ENCODE measurements around the gene PKNOX1.
"Not testable (repeated sequence)": the region's sequence is repeated elsewhere in the genome, so short reads cannot be mapped to it uniquely, and the experiment has no call there.

Gene PKNOX1

DNA sequence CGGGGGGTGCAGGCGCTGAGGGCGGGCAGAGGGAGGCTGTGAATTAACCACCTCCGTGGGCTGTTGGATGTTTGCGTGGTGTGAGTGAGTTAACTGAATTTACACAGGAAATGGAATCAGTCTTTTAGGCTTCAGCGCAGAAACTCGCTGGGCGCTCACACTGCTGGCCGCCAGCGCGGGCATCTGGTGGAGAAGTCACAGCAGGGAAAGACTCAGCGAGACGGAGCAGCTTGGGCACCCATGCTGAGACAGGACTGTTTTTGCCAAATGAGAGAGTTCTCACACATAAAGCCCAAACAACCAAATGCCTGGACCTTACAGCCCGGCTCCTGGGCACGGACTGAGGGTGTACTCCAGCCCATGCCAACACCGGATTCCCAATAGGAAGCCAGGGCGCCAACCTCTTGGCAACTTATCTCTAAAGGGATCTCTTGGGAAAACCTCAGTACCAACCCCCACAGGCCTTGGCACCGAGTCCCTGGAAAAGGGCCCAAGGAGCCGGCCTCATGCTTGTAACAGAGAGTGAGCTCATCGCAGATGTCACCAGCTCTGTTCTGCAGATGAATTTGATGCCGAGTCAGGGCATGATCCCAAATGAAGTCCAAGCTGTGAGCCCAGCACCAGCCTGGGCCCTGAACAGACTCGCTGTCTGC is 90.0 kb downstream of the PKNOX1 start:
- DNase-seq: not testable (repeated sequence)

DNA sequence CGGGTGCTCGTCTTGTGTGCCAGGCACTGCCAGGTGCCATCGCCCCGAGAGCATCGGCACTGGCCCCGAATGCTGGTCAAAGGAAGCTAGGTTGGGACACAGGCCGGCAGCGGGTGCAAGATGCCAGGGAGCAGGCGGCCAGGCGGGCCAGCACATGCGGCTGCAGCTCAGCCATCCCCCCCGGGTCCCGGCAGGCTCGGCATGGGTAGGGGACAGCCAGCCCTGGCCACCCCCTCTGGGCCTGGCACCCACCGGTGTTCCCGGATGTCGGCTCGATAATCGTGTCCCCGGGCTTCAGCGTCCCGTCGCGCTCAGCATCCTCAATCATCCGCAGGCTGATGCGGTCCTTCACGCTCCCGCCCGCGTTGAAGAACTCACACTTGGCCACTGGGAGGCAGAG is 91.6 kb downstream of the PKNOX1 start:
- DNase-seq: not testable (repeated sequence)

DNA sequence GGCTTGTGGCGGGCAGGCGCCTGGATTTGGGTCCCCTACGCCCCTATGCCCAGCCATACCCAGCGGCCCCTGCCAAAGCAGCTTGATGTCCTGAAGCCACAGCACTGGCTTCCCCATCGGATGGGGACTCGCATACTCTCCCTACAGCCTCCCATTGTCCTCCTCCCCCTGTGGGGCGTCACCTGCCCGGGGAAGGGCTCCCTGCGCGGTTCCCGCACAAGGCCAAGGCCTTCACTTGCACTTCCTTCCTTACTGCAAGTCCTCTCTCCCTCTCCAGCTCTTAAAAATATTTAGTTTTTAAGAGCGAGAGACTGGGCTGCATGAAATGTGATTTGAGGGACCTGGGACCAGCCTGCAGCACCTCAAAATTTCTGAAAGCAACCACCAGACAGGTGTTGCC is 92.3 kb downstream of the PKNOX1 start:
- not testable (repeated sequence) for DNase-seq

DNA sequence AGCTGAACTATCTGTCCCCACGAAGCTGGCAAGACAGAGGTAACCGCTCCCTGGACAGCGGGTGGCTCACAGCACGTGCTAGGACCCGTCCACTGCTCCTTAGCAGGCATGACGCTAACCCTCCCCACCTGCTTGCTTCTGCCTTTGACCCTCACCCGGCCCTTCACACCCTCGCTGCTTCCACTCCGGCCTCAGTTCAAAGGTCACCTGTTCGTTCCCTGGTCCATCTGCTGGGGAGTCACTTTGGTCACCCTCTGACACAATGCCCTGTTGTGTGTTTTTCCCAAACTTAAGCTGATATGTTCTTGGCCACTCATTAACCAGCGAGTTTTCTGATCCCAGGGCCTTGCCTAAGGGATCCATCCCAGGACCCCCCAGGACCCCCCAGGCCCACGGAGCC is 93.7 kb downstream of the PKNOX1 start:
- not testable (repeated sequence) for DNase-seq

DNA sequence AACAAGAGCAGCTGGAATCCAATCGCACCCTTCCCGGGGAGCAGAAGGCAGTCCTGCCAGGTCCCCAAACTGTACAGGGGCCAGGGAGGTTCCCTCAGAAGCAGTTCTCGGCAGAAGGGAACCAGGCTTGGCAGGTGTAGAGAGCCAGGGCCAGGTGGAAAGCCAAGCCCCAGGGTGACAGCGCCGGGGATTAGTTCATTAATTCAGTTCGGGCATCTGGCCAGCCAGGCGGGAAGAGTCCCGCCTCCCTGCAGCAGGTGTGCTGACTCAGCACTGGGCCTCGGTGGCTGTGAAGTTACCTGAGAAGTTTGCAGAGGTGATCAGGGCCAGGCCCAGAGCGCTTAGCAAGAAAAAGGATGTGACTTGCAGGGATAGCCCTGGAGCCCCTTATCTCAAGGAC is 95.3 kb downstream of the PKNOX1 start:
- not testable (repeated sequence) for DNase-seq

DNA sequence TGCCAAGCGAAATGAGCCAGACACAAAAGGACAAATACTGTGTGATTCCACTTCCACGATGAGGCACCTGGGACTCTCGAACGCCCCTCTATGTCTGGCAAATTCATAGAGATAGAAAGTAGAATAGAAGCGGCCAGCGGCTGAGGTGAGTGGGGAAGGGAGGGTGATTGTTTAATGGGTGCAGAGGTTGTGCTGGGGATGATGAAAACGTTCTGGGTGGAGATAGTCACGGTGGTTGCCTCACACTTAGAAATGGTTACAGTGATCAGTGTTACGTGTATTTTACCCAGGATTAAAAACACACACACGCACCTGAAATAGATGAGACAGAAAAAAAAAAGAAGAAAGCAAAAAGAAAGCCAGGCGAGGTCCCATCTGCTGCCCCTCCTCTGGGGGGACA is 98.4 kb downstream of the PKNOX1 start:
- DNase-seq: not testable (repeated sequence)

DNA sequence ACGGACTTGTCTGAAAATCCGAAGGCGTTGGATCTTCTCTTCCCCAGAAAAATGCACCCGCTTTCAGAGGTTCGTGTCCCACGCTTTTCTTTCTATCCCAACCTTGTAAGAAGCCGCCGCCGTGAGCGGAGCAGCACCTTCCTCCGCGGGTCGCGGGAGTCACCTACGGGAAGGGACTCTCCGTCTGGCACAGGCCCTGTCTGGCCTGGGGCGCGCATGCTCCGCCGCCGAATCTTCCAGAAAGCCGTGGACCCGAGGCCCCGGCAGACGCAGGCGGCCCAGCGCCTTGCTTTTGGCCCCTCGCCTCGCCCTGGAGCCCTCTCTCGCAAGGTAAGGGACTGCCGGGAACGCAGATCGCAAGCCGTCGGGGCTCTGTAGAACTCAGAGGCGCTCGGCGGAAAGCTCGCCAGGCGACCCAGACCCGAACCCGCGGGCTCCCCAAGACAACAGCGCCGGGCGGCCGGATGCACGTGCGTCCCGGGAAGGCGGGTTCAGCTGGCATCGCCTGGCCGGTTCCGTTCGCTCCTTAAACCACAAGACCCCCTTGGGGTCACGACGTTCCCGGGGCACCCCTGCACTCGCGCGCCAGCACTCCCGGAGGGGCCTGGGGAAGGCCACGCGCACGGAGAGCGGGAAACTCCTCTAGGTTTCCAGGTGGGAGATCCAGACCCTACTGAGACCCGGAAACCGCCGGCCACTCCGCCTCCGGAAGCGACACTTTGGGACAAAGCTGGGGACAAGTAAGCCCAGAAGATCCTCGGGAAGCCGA is 100.2 kb downstream of the PKNOX1 start:
- DNase-seq: not testable (repeated sequence)

DNA sequence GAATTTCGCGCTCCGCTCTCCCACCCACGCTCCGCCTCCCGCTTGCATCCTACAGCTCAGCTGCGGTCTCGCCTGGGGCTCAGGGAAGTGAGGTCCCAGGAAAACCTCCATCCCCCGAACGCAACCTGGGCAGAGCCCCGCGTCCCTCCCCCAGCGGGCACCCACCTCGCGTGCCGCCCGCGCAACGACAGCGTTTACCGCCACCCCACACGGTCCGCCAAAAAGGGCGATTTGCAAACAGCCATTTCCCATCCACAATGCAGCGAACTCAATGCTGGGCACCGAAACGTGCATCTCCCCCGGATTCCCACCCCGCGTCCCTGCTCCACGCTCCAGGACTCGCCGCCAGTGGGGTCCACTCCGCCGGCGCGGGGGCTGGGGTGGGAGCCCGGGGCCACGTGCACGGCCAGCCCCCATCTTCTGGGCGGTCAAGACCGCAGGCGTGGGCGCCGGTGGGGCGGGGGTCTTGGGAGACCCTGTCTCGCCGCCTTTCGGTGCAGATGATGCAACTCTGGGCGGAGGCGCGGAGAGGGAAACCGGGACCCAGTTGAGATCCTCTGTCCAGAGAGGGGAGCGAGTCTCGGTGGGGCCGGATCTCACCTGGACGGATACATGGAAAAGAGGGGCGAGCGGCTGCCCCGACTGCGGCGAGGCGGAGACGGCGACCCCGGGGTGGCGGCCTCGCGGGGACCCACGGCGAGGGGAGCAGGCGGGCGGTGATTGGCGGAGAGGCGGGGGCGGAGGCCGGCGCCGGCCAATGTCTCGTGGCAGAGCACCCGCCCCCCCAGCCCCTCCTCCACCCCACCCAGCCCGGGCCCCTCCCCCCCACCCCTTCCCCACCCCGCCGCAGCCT is 101.0 kb downstream of the PKNOX1 start, which contains the start of gene CBS:
Gene CBS, minus strand, starts transcription at position 666 of the 853 bp plus-strand sequence. CDS start 3,642 bp downstream, outside the sequence.
- not testable (repeated sequence) for DNase-seq

DNA sequence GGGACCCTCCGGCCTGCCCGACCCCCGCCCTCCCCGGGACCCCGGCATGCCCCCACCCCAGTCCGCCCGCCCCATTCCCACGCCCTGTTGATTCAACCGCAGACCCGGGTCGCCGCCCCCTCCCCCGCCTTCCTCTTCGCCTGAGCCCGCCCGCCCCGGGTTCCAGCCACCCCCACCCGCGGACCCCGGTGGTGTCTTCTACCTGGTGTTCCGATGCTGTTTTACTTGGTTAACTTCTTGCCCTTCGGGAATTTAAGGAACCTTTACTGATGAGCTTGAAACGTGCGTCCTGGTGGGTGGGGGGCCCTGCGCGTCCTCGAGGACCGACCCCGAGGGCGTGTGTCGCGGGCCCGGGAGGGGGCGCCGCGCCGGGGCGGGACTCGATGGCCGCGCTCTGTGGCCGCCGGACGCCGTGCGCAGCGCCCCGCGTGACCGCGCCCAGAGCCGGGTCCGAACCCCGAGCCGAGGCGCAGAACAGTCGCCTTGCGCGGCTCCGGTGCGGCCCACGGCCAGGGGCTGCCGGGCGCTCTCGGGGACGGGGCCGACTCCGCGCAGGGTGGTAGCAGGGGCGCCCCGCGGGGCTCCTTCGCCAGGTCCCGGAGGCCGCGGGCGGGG is 101.8 kb downstream of the PKNOX1 start:
- not testable (repeated sequence) for DNase-seq

DNA sequence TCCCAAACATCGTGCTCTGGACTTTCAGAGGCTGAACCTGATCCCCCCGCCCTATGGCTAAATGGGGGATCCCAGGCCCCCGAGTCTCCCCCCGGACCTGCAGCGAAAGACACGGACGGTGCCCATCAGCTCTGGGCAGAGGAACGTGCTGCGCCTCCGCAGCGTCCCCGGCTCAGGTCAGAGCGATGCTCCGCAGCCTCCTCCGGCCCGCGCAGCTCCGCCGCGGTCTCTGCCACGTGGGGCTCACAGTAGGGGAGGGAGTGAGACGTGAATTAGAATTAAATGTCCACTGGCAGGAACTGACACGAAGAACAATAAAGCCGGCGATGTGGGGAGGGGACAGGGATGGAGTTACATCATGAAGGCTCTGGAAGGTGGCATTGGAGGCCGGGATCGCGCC is 102.3 kb downstream of the PKNOX1 start:
- DNase-seq: not testable (repeated sequence)

DNA sequence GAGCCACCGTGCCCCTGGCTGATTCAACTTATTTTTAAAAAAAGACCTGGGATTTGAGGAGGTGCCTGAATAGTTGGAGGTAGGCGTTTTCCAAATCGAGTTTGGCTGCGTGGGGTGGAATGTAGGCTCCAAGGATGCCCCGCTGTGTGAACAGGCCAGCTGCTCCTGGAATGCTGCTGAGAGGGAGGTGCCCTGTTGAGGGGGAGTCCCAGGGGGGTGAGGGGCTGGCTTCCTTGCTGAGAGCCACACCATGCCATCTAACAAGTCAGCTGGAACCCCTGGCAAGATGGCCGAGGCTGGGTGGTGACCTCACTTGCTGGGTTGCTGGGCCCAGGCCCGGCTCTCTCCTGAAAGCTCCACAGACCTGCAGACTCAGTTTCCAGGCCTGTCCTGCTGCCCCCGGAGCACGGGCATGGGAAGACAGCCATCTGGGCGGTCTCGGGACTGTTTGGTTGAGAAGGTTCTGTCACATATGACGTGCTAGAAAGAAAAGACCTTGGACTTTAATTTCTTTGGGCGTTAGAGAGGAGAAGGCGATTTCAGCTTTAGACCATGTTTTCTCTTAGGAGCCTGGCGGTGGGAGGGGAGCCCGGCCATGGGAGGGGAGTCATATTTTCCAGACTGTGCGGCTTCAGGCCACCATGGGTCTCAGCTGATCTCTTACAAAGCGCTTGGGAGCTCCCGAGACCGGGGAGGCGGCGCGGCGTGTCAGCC is 108.4 kb downstream of the PKNOX1 start:
- DNase-seq: not testable (repeated sequence)

Measured in NCI-H2171 treated with DMSO at 0.1 percent for 48 hours (cell line).